ENCODE data around the gene BDNF. TPM values are rescaled to one million over a fixed set of nuclear protein-coding genes. Genes with fewer than 3 reads are reported as not detected.

Gene BDNF
- total RNA-seq, 1 donor from 2014 or later, result 2.7 TPM

- H3K9me3 Mint-ChIP-seq (ENCODE audit: low read depth), result no peaks in the 10 kb centered on the region
- no peak for DNase-seq (ENCODE audit: low spot score, unreplicated experiment)
- H3K27ac Mint-ChIP-seq, result no peak overlapping the region
- no peak overlapping the region for H3K4me3 Mint-ChIP-seq (ENCODE audit: low read depth)
- no peaks in the 10 kb centered on the region for H3K36me3 Mint-ChIP-seq (ENCODE audit: insufficient read depth)
- peaks cover 7% of the 10 kb centered on the region for H3K27me3 Mint-ChIP-seq
- no peak for TF ChIP-seq CTCF (IDR thresholded peaks at IDR 0.05; ENCODE audit: unreplicated experiment)
- H3K4me1 Mint-ChIP-seq (ENCODE audit: low read depth), result no peaks in the 10 kb centered on the region
Measured at GRCh38 chr11:27611390-27611789, 88.9 kb downstream of the BDNF start.

- no peak for DNase-seq (ENCODE audit: low spot score, unreplicated experiment)
- no peak for TF ChIP-seq CTCF (IDR thresholded peaks at IDR 0.05; ENCODE audit: unreplicated experiment)
- Mint-ChIP-seq H3K9me3 (ENCODE audit: low read depth) (no peaks in the 10 kb centered on the region), H3K27me3 (peaks cover 7% of the 10 kb centered on the region), H3K27ac (no peak overlapping the region), H3K36me3 (ENCODE audit: insufficient read depth) (no peaks in the 10 kb centered on the region), H3K4me3 (ENCODE audit: low read depth) (no peak overlapping the region), H3K4me1 (ENCODE audit: low read depth) (no peaks in the 10 kb centered on the region)
Measured at GRCh38 chr11:27610946-27611345, 89.3 kb downstream of the BDNF start.

- H3K27me3 Mint-ChIP-seq, result peaks cover 7% of the 10 kb centered on the region
- no peak for DNase-seq (ENCODE audit: low spot score, unreplicated experiment)
- no peak for TF ChIP-seq CTCF (IDR thresholded peaks at IDR 0.05; ENCODE audit: unreplicated experiment)
- no peaks in the 10 kb centered on the region for H3K36me3 Mint-ChIP-seq (ENCODE audit: insufficient read depth)
- H3K4me1 Mint-ChIP-seq (ENCODE audit: low read depth), result no peaks in the 10 kb centered on the region
- H3K4me3 Mint-ChIP-seq (ENCODE audit: low read depth), result no peak overlapping the region
- H3K27ac Mint-ChIP-seq, result no peak overlapping the region
- no peaks in the 10 kb centered on the region for H3K9me3 Mint-ChIP-seq (ENCODE audit: low read depth)
Measured at GRCh38 chr11:27610280-27610679, 90.0 kb downstream of the BDNF start.

DNA sequence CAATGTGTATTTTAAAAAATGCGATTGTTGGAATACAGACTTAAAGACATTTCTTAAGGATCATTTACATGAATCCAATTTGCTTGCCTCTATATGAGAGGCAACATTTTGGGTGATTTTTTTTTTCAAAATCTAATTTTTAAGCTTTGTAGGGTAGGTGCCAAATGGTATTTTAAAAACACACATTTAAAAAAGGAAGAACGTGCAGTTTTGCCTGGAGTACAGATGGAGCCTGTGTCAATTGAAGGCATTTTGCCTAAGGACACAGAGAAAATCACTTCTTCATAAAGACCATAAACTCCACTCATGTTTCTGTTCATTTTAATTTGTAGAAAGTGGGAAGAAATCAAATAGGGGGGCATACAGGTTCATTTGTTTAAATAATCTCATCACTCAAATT, 91.3 kb downstream of the BDNF start:
- Mint-ChIP-seq H3K9me3 (ENCODE audit: low read depth) (no peaks in the 10 kb centered on the region), H3K4me1 (ENCODE audit: low read depth) (no peaks in the 10 kb centered on the region), H3K36me3 (ENCODE audit: insufficient read depth) (no peaks in the 10 kb centered on the region), H3K27me3 (peaks cover 7% of the 10 kb centered on the region), H3K27ac (no peak overlapping the region), H3K4me3 (ENCODE audit: low read depth) (no peak overlapping the region)
- no peak for TF ChIP-seq CTCF (IDR thresholded peaks at IDR 0.05; ENCODE audit: unreplicated experiment)
- no peak for DNase-seq (ENCODE audit: low spot score, unreplicated experiment)

DNA sequence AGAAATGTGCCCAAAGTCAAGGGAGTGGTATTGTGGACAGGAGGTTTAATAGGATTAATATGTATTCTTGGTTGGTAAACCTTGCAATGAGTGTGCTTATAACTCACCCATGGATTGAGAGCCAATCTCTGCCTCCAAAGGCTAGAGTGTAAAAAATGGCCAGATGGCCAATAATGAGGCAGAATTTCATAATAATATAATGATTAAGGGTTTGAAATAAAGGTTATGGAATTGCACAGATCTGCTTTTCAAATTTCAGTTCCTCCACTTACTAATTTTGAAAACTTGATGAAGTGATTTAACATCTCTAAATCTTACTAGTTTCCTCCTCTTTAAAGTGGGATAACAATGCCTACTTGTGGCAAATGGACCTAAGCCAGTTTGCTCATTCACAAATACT, 94.8 kb downstream of the BDNF start:
- no peaks in the 10 kb centered on the region for H3K27me3 Mint-ChIP-seq
- H3K9me3 Mint-ChIP-seq (ENCODE audit: low read depth), result no peaks in the 10 kb centered on the region
- no peak for TF ChIP-seq CTCF (IDR thresholded peaks at IDR 0.05; ENCODE audit: unreplicated experiment)
- H3K4me3 Mint-ChIP-seq (ENCODE audit: low read depth), result no peak overlapping the region
- DNase-seq (ENCODE audit: low spot score, unreplicated experiment), result no peak
- no peaks in the 10 kb centered on the region for H3K36me3 Mint-ChIP-seq (ENCODE audit: insufficient read depth)
- no peaks in the 10 kb centered on the region for H3K4me1 Mint-ChIP-seq (ENCODE audit: low read depth)
- no peak overlapping the region for H3K27ac Mint-ChIP-seq

Other genes with a start within 250 kb of the BDNF start
- 138 and 154 TPM in 2 replicates for gene LGR4, start 227.7 kb downstream of the BDNF start, total RNA-seq
- gene LIN7C, start 193.7 kb downstream of the BDNF start, total RNA-seq, result 36.5 and 38.2 TPM in 2 replicates

All from progenitor cell of endocrine pancreas (in vitro differentiated cells).